CD4-positive, alpha-beta T cell (primary cell): ENCODE results near the gene FFAR2. TPM values are rescaled to one million over a fixed set of nuclear protein-coding genes. Genes with fewer than 3 reads are reported as not detected.

Experiments used
- ATAC-seq: fragments of 200-7000 bp; cut with Tn5 transposase; one replicate; pipeline ENCODE4 v1.10.0; 2022; ENCODE audit warnings: mild to moderate bottlenecking; ENCODE audit not compliant: poor library complexity
- CTCF ChIA-PET: fragments of 350-600 bp; sonication (Branson Sonifier 250); formaldehyde crosslinking; loops from one replicate; lab custom pipeline; 2021; ENCODE audit warnings: antibody characterized with exemption, inconsistent platforms; lab: Charles Lee
- POLR2A ChIA-PET: fragments of 350-600 bp; sonication (Branson Sonifier 250); formaldehyde crosslinking; loops from one replicate; lab custom pipeline; 2021; ENCODE audit warnings: antibody characterized with exemption, inconsistent platforms; lab: Charles Lee
- DNase-seq, 14 experiments: peaks; one replicate each; pipeline ENCODE4 v3.0.0-alpha.2; 2013 to 2020; ENCODE audit warnings: mixed read lengths in 2 of 14
- H3K27ac ChIP-seq, 2 donors: one replicate each; pipeline versions ENCODE4 v1.5.1 to v1.7.0; 2013; ENCODE audit warnings: low read length in 2 of 2, low read depth in 1 of 2, mild to moderate bottlenecking in 1 of 2
- H3K27me3 ChIP-seq, 2 experiments: 1 replicate in 1 of 2; 2 replicates in 1 of 2; pipeline versions ENCODE4 v1.6.1 to v1.7.0; 2013; ENCODE audit warnings: low read length in 2 of 2, control low read depth in 1 of 2, mild to moderate bottlenecking in 1 of 2, moderate library complexity in 1 of 2; ENCODE audit not compliant: insufficient read depth in 2 of 2, control insufficient read depth in 1 of 2
- H3K36me3 ChIP-seq: one replicate; pipeline ENCODE4 v1.6.1; 2013; ENCODE audit warnings: low read length, control low read depth; ENCODE audit not compliant: insufficient read depth
- H3K4me1 ChIP-seq: one replicate; pipeline ENCODE4 v1.6.1; 2013; ENCODE audit warnings: low read length, control low read depth; ENCODE audit not compliant: insufficient read depth
- H3K4me3 ChIP-seq: one replicate; pipeline ENCODE4 v1.5.1; 2013; ENCODE audit warnings: mild to moderate bottlenecking, low read length, moderate library complexity
- H3K9me3 ChIP-seq, 2 experiments: 1 replicate in 1 of 2; 2 replicates in 1 of 2; pipeline versions ENCODE4 v1.6.1 to v1.7.0; 2013; ENCODE audit warnings: low read length in 2 of 2, mild to moderate bottlenecking in 2 of 2, control low read depth in 1 of 2, moderate library complexity in 1 of 2; ENCODE audit not compliant: control insufficient read depth in 1 of 2, insufficient read depth in 1 of 2
- H3K27ac Mint-ChIP-seq: one replicate; pipeline ENCODE4 v1.8.0; 2020; ENCODE audit warnings: mixed read lengths
- H3K27me3 Mint-ChIP-seq: one replicate; pipeline ENCODE4 v1.8.0; 2021; ENCODE audit warnings: mixed read lengths
- H3K36me3 Mint-ChIP-seq: one replicate; pipeline ENCODE4 v1.8.0; 2021; ENCODE audit warnings: low read depth, mixed read lengths
- H3K4me1 Mint-ChIP-seq: one replicate; pipeline ENCODE4 v1.8.0; 2021; ENCODE audit warnings: low read depth, mixed read lengths
- H3K4me3 Mint-ChIP-seq: one replicate; pipeline ENCODE4 v1.8.0; 2020; ENCODE audit warnings: mild to moderate bottlenecking, mixed read lengths
- H3K9me3 Mint-ChIP-seq: one replicate; pipeline ENCODE4 v1.8.0; 2020; ENCODE audit warnings: mixed read lengths
- CTCF ChIP-seq: fragments of 200-600 bp; IDR thresholded peaks from one replicate; pipeline ENCODE4 v1.8.0; 2022; ENCODE audit warnings: antibody characterized with exemption, mild to moderate bottlenecking
- intact Hi-C, 2 experiments: fragments of 100-400 bp; cut with DNase I in 1 of 2; cut with micrococcal nuclease in 1 of 2; formaldehyde crosslinking; loops; one replicate each; pipeline versions ENCODE4 v1.15.1 to v1.9.0; 2023 to 2025; cut with DNase I, micrococcal nuclease
- total RNA-seq, 174 experiments: library from RNA in 2 of 174; stranded (reverse) in 2 of 174; gene quantifications; one replicate each; pipeline ENCODE4 v1.2.3 and lab custom pipeline; 2021 to 2026

Gene FFAR2
- total RNA-seq, 2 experiments from 2014 or later, result 0.41 TPM; not detected in 1

GRCh38 chr19:35438527-35438926 is 9.5 kb upstream of the FFAR2 start:
- no peak for TF ChIP-seq CTCF
- Histone ChIP-seq H3K4me1 (peaks cover 18% of the 10 kb centered on the region), H3K27ac (no peak overlapping the region), H3K9me3 (no peaks in the 10 kb centered on the region), H3K27me3 (peaks cover 0 to 12% of the 10 kb centered on the region in 2 experiments), H3K36me3 (no peaks in the 10 kb centered on the region), H3K4me3 (no peak overlapping the region)
- Mint-ChIP-seq H3K9me3 (no peaks in the 10 kb centered on the region), H3K27ac (no peak overlapping the region), H3K36me3 (no peaks in the 10 kb centered on the region), H3K27me3 (peaks cover 33% of the 10 kb centered on the region), H3K4me1 (peaks cover 11% of the 10 kb centered on the region), H3K4me3 (no peak overlapping the region)
- DNase-seq (no peak), ATAC-seq (no peak)
- ChIA-PET POLR2A (no interaction called here), CTCF (no interaction called here)
- intact Hi-C loops, result no loop called here

GRCh38 chr19:35439921-35440320 is 8.1 kb upstream of the FFAR2 start:
- TF ChIP-seq CTCF, result no peak
- peaks cover 0 to 12% of the 10 kb centered on the region in 2 experiments for H3K27me3 ChIP-seq
- H3K9me3 ChIP-seq, result no peaks in the 10 kb centered on the region
- intact Hi-C loops, result no loop called here
- no peak overlapping the region for H3K4me3 ChIP-seq
- Mint-ChIP-seq H3K27ac (no peak overlapping the region), H3K27me3 (peaks cover 33% of the 10 kb centered on the region), H3K4me3 (no peak overlapping the region), H3K9me3 (no peaks in the 10 kb centered on the region), H3K36me3 (no peaks in the 10 kb centered on the region), H3K4me1 (peaks cover 11% of the 10 kb centered on the region)
- no peak for DNase-seq
- no peak for ATAC-seq
- H3K4me1 ChIP-seq, result peaks cover 18% of the 10 kb centered on the region
- H3K27ac ChIP-seq, result no peak overlapping the region
- no peaks in the 10 kb centered on the region for H3K36me3 ChIP-seq
- ChIA-PET CTCF (no interaction called here), POLR2A (no interaction called here)

GRCh38 chr19:35442091-35442490 is 6.0 kb upstream of the FFAR2 start:
- H3K27ac Mint-ChIP-seq, result no peak overlapping the region
- no peak overlapping the region for H3K4me3 Mint-ChIP-seq
- ATAC-seq (no peak), DNase-seq (peak in 2 of 14 experiments; percentile 44 to 56)
- peaks cover 14% of the 10 kb centered on the region for H3K27me3 Mint-ChIP-seq
- peaks cover 13% of the 10 kb centered on the region for H3K4me1 Mint-ChIP-seq
- ChIA-PET CTCF (no interaction called here), POLR2A (no interaction called here)
- Histone ChIP-seq H3K36me3 (no peaks in the 10 kb centered on the region), H3K9me3 (no peaks in the 10 kb centered on the region), H3K4me1 (peaks cover 18% of the 10 kb centered on the region), H3K27me3 (peaks cover 0 to 2% of the 10 kb centered on the region in 2 experiments), H3K27ac (no peak overlapping the region), H3K4me3 (no peak overlapping the region)
- intact Hi-C loops, result no loop called here
- H3K36me3 Mint-ChIP-seq, result no peaks in the 10 kb centered on the region
- no peaks in the 10 kb centered on the region for H3K9me3 Mint-ChIP-seq
- TF ChIP-seq CTCF, result no peak
